ENCODE measurements around the gene PF4V1. TPM values are rescaled to one million over a fixed set of nuclear protein-coding genes. Genes with fewer than 3 reads are reported as not detected.
A peak's percentile ranks its signal among the peaks of the same experiment; 100 is the strongest.

Gene PF4V1
- total RNA-seq, 1 experiment from 2014 or later, result not detected

- in situ Hi-C loops (cut with HindIII; ENCODE audit: low pct_unique_long_range_greater_than_20kb, low sequenced_read_pairs), result no loop called here
- DNase-seq (ENCODE audit: low read depth), result no peak
These were observed 12.5 kb downstream of the PF4V1 start for GRCh38 chr4:73865431-73866096.

- no peak for DNase-seq (ENCODE audit: low read depth)
- in situ Hi-C loops (cut with HindIII; ENCODE audit: low pct_unique_long_range_greater_than_20kb, low sequenced_read_pairs), result no loop called here
These were observed 13.2 kb downstream of the PF4V1 start for GRCh38 chr4:73866246-73866645.

GRCh38 chr4:73867783-73868182, 14.7 kb downstream of the PF4V1 start:
- DNase-seq (ENCODE audit: low read depth), result no peak
- in situ Hi-C loops (cut with HindIII; ENCODE audit: low pct_unique_long_range_greater_than_20kb, low sequenced_read_pairs), result no loop called here

- in situ Hi-C loops (cut with HindIII; ENCODE audit: low pct_unique_long_range_greater_than_20kb, low sequenced_read_pairs), result no loop called here
- no peak for DNase-seq (ENCODE audit: low read depth)
These were observed 15.4 kb downstream of the PF4V1 start for GRCh38 chr4:73868206-73869129.

GRCh38 chr4:73869130-73870055, 16.3 kb downstream of the PF4V1 start, which contains the start of gene CXCL1:
CXCL1 (plus strand) TSS chr4:73869393; CDS start chr4:73869471, 78 bp downstream.
- in situ Hi-C loops (cut with HindIII; ENCODE audit: low pct_unique_long_range_greater_than_20kb, low sequenced_read_pairs), result no loop called here
- peak; percentile 33 for DNase-seq (ENCODE audit: low read depth)

GRCh38 chr4:73870260-73870659, 17.2 kb downstream of the PF4V1 start:
- in situ Hi-C loops (cut with HindIII; ENCODE audit: low pct_unique_long_range_greater_than_20kb, low sequenced_read_pairs), result no loop called here
- peak; percentile 16 for DNase-seq (ENCODE audit: low read depth)

- DNase-seq (ENCODE audit: low read depth), result no peak
- in situ Hi-C loops (cut with HindIII; ENCODE audit: low pct_unique_long_range_greater_than_20kb, low sequenced_read_pairs), result no loop called here
These were observed 17.7 kb downstream of the PF4V1 start for GRCh38 chr4:73870768-73871167.

- in situ Hi-C loops (cut with HindIII; ENCODE audit: low pct_unique_long_range_greater_than_20kb, low sequenced_read_pairs), result no loop called here
- no peak for DNase-seq (ENCODE audit: low read depth)
These were observed 18.6 kb downstream of the PF4V1 start for GRCh38 chr4:73871511-73872310.

GRCh38 chr4:73872316-73873108, 19.4 kb downstream of the PF4V1 start:
- in situ Hi-C loops (cut with HindIII; ENCODE audit: low pct_unique_long_range_greater_than_20kb, low sequenced_read_pairs), result no loop called here
- no peak for DNase-seq (ENCODE audit: low read depth)

- in situ Hi-C loops (cut with HindIII; ENCODE audit: low pct_unique_long_range_greater_than_20kb, low sequenced_read_pairs), result no loop called here
- DNase-seq (ENCODE audit: low read depth), result no peak
These were observed 21.3 kb downstream of the PF4V1 start for GRCh38 chr4:73874386-73874785.

GRCh38 chr4:73875401-73875800, 22.3 kb downstream of the PF4V1 start:
- in situ Hi-C loops (cut with HindIII; ENCODE audit: low pct_unique_long_range_greater_than_20kb, low sequenced_read_pairs), result no loop called here
- no peak for DNase-seq (ENCODE audit: low read depth)

- no peak for DNase-seq (ENCODE audit: low read depth)
- in situ Hi-C loops (cut with HindIII; ENCODE audit: low pct_unique_long_range_greater_than_20kb, low sequenced_read_pairs), result no loop called here
These were observed 30.2 kb downstream of the PF4V1 start for GRCh38 chr4:73883306-73883705.

- in situ Hi-C loops (cut with HindIII; ENCODE audit: low pct_unique_long_range_greater_than_20kb, low sequenced_read_pairs), result no loop called here
- no peak for DNase-seq (ENCODE audit: low read depth)
These were observed 32.6 kb downstream of the PF4V1 start for GRCh38 chr4:73885574-73886267.

- DNase-seq (ENCODE audit: low read depth), result no peak
- in situ Hi-C loops (cut with HindIII; ENCODE audit: low pct_unique_long_range_greater_than_20kb, low sequenced_read_pairs), result no loop called here
These were observed 38.2 kb downstream of the PF4V1 start for GRCh38 chr4:73891326-73891725.

GRCh38 chr4:73891739-73892405, 38.8 kb downstream of the PF4V1 start:
- in situ Hi-C loops (cut with HindIII; ENCODE audit: low pct_unique_long_range_greater_than_20kb, low sequenced_read_pairs), result no loop called here
- DNase-seq (ENCODE audit: low read depth), result peak; percentile 25

GRCh38 chr4:73892966-73893365, 39.9 kb downstream of the PF4V1 start:
- in situ Hi-C loops (cut with HindIII; ENCODE audit: low pct_unique_long_range_greater_than_20kb, low sequenced_read_pairs), result no loop called here
- no peak for DNase-seq (ENCODE audit: low read depth)

Data from Caki2 (cell line).